GM23338 (cell line): ENCODE results near the gene ARL2BP.

Experiments
- EZH2 ChIP-seq: fragments of 200-600 bp; sonication (generic); IDR thresholded peaks from one replicate; pipeline ENCODE4 v1.8.0; 2017; ENCODE audit warnings: antibody characterized with exemption, mild to moderate bottlenecking, low read depth; ENCODE audit not compliant: unreplicated experiment
- EZH2phosphoT487 ChIP-seq: fragments of 200-600 bp; sonication (generic); IDR thresholded peaks from one replicate; pipeline ENCODE4 v1.8.1; 2018; ENCODE audit warnings: antibody characterized with exemption; ENCODE audit not compliant: unreplicated experiment
- POLR2AphosphoS5 ChIP-seq: IDR thresholded peaks from 2 replicates; pipeline ENCODE4 v1.6.1; 2016; ENCODE audit warnings: antibody characterized with exemption, low read depth
- ZNF331 ChIP-seq: fragments of 250-450 bp; sonication (Bioruptor Pico); IDR thresholded peaks from 2 replicates; pipeline ENCODE4 v1.5.0; 2020; ENCODE audit warnings: low read depth, mild to moderate bottlenecking, moderate library complexity
- TF ChIP-seq, protein P1 (sequence below), 2 experiments: fragments of 200-600 bp in 1 of 2; sonication (generic) in 1 of 2; conservative IDR thresholded peaks; 2 replicates each; pipeline versions ENCODE4 v1.5.1 to v1.6.1; 2016 to 2017; ENCODE audit warnings: antibody characterized with exemption in 2 of 2, low read depth in 2 of 2, mild to moderate bottlenecking in 2 of 2, moderate library complexity in 1 of 2
- TF ChIP-seq, protein P2 (sequence below): IDR thresholded peaks from one replicate; pipeline ENCODE4 v1.6.1; 2018; ENCODE audit warnings: antibody characterized with exemption; ENCODE audit not compliant: unreplicated experiment

DNA sequence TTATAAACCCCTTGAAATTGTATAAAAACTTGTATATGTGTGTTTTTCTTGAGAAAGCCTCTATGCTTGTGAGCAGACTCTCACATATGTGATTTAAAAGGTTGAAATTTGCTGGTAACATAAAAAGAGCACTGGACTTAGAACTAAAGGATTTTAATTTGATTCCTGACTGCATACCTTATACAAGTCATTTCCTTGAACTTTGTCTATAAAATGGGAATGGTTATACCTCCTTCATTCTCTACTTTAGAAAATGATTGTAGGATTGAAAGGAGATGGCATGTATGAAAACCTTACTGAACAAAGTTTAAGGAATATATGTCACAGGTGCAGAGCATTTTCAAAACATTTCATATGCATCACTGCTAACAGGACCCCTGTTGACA is 10.4 kb upstream of the ARL2BP start:
- TF ChIP-seq POLR2AphosphoS5 (no peak), EZH2 (no peak), EZH2phosphoT487 (no peak), ZNF331 (CRISPR knock-in tag) (no peak)
- TF ChIP-seq, protein P1, sequence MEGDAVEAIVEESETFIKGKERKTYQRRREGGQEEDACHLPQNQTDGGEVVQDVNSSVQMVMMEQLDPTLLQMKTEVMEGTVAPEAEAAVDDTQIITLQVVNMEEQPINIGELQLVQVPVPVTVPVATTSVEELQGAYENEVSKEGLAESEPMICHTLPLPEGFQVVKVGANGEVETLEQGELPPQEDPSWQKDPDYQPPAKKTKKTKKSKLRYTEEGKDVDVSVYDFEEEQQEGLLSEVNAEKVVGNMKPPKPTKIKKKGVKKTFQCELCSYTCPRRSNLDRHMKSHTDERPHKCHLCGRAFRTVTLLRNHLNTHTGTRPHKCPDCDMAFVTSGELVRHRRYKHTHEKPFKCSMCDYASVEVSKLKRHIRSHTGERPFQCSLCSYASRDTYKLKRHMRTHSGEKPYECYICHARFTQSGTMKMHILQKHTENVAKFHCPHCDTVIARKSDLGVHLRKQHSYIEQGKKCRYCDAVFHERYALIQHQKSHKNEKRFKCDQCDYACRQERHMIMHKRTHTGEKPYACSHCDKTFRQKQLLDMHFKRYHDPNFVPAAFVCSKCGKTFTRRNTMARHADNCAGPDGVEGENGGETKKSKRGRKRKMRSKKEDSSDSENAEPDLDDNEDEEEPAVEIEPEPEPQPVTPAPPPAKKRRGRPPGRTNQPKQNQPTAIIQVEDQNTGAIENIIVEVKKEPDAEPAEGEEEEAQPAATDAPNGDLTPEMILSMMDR (conservative IDR thresholded peaks at IDR 0.05; ENCODE audit: low read depth in 2 of 2) = no peak
- TF ChIP-seq, protein P2, sequence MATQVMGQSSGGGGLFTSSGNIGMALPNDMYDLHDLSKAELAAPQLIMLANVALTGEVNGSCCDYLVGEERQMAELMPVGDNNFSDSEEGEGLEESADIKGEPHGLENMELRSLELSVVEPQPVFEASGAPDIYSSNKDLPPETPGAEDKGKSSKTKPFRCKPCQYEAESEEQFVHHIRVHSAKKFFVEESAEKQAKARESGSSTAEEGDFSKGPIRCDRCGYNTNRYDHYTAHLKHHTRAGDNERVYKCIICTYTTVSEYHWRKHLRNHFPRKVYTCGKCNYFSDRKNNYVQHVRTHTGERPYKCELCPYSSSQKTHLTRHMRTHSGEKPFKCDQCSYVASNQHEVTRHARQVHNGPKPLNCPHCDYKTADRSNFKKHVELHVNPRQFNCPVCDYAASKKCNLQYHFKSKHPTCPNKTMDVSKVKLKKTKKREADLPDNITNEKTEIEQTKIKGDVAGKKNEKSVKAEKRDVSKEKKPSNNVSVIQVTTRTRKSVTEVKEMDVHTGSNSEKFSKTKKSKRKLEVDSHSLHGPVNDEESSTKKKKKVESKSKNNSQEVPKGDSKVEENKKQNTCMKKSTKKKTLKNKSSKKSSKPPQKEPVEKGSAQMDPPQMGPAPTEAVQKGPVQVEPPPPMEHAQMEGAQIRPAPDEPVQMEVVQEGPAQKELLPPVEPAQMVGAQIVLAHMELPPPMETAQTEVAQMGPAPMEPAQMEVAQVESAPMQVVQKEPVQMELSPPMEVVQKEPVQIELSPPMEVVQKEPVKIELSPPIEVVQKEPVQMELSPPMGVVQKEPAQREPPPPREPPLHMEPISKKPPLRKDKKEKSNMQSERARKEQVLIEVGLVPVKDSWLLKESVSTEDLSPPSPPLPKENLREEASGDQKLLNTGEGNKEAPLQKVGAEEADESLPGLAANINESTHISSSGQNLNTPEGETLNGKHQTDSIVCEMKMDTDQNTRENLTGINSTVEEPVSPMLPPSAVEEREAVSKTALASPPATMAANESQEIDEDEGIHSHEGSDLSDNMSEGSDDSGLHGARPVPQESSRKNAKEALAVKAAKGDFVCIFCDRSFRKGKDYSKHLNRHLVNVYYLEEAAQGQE = no peak
